Nephron progenitor cell (in vitro differentiated cells): ENCODE measurements around the gene NFATC3.

ENCODE experiments used
- DNase-seq: peaks from one replicate; pipeline ENCODE4 v3.0.0; 2021
- H3K27ac Mint-ChIP-seq: 2 replicates; pipeline ENCODE4 v1.8.0; 2021; ENCODE audit warnings: mild to moderate bottlenecking, moderate library complexity, mixed read lengths
- H3K27me3 Mint-ChIP-seq: 2 replicates; pipeline ENCODE4 v1.8.0; 2021; ENCODE audit warnings: mild to moderate bottlenecking, low read depth, mixed read lengths; ENCODE audit not compliant: poor library complexity
- H3K36me3 Mint-ChIP-seq: 2 replicates; pipeline ENCODE4 v1.8.0; 2021; ENCODE audit warnings: low read depth, mixed read lengths
- H3K4me1 Mint-ChIP-seq: 2 replicates; pipeline ENCODE4 v1.8.0; 2021; ENCODE audit warnings: mixed read lengths
- H3K4me3 Mint-ChIP-seq: 2 replicates; pipeline ENCODE4 v1.8.0; 2021; ENCODE audit warnings: mild to moderate bottlenecking, moderate library complexity, mixed read lengths
- H3K9me3 Mint-ChIP-seq: 2 replicates; pipeline ENCODE4 v1.8.0; 2021; ENCODE audit warnings: mild to moderate bottlenecking, moderate library complexity, mixed read lengths
- CTCF ChIP-seq: fragments of 200-600 bp; sonication (generic); IDR thresholded peaks from 2 replicates; pipeline ENCODE4 v1.5.0; 2021; ENCODE audit warnings: antibody characterized with exemption

The NFATC3 gene

DNA sequence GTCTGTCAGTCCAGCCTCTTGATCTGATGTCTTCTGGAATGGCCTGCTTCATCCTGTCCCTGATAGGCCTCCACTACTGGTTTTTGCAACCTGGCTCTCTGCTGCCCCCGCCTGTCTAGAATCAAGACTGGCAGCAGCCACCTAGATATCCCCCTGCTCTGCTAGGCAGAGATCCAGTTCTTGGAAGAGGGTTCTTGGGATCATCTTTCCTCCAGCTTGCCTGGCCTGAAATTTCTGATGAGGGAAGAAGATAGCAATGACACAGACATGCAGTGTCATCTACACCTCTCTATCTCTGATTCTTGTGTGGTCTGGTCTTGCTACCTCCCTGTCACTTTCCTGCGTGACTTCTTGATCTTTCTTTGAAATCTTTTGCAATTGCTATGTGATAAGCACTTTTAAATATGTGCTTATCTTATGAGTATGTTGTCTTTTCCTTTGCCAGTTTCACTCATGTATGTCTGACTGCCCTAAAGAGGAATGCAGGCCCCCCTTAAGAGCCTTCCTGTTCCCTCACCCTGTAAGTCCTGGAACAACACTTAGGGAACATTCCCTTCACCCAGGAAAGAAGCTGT, 20.3 kb upstream of the NFATC3 start:
- peak; percentile 76 for DNase-seq
- H3K9me3 Mint-ChIP-seq = no peaks in the 10 kb centered on the region
- no peak overlapping the region for H3K4me3 Mint-ChIP-seq
- peaks cover 18% of the 10 kb centered on the region for H3K36me3 Mint-ChIP-seq
- TF ChIP-seq CTCF = peak; percentile 84
- peaks cover 2% of the 10 kb centered on the region for H3K27me3 Mint-ChIP-seq
- H3K4me1 Mint-ChIP-seq = peaks cover 6% of the 10 kb centered on the region
- no peak overlapping the region for H3K27ac Mint-ChIP-seq

GRCh38 chr16:68065716-68066305, 19.4 kb upstream of the NFATC3 start:
- H3K4me3 Mint-ChIP-seq = no peak overlapping the region
- H3K27me3 Mint-ChIP-seq = peaks cover 2% of the 10 kb centered on the region
- H3K27ac Mint-ChIP-seq = peak overlapping the region; percentile 39
- no peak for DNase-seq
- H3K4me1 Mint-ChIP-seq = peaks cover 10% of the 10 kb centered on the region
- no peaks in the 10 kb centered on the region for H3K9me3 Mint-ChIP-seq
- no peak for TF ChIP-seq CTCF
- H3K36me3 Mint-ChIP-seq = peaks cover 22% of the 10 kb centered on the region

DNA sequence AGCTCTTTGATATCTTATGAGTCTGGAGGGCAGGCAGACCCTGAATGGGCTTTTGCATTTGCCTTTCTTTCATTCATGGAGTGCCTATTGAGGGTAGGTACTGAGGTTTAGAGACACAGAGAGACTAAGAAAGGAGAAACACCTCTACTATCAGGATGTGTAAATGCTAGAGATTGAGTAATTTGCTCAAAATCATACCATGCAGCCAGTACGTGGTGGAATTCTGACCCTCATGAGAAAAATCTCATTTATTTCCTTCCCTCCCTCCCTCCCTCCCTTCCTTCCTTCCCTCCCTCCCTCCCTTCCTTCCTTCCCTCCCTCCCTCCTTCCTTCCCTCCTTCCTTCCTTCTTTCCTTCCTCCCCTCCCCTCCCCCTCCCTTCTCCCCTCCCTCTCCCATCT, 18.4 kb upstream of the NFATC3 start:
- Mint-ChIP-seq H3K9me3 (no peaks in the 10 kb centered on the region), H3K27ac (no peak overlapping the region), H3K4me1 (peaks cover 16% of the 10 kb centered on the region), H3K27me3 (peaks cover 2% of the 10 kb centered on the region), H3K36me3 (peaks cover 26% of the 10 kb centered on the region), H3K4me3 (no peak overlapping the region)
- DNase-seq = no peak
- TF ChIP-seq CTCF = no peak

DNA sequence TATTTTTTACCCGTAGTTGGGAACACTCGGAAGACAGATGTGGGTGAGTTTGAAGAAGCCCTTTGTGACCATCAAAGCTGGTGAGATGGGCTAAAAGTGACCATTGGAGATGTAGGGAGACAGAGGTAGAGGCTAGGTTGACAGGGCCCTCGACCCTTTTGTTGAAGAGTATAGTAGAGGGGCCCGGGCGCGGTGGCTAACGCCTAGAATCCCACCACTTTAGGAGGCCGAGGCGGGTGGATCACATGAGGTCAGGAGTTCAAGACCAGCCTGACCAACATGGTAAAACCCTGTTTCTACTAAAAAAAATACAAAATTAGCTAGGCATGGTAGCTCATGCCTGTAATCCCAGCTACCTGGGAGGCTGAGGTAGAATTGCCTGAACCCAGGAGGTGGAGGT, 16.2 kb upstream of the NFATC3 start:
- Mint-ChIP-seq H3K4me3 (no peak overlapping the region), H3K27ac (no peak overlapping the region), H3K4me1 (peaks cover 17% of the 10 kb centered on the region), H3K27me3 (peaks cover 6% of the 10 kb centered on the region), H3K9me3 (no peaks in the 10 kb centered on the region), H3K36me3 (peaks cover 37% of the 10 kb centered on the region)
- no peak for DNase-seq
- TF ChIP-seq CTCF = no peak

GRCh38 chr16:68069511-68070248, 15.5 kb upstream of the NFATC3 start:
- no peak overlapping the region for H3K4me3 Mint-ChIP-seq
- no peak for DNase-seq
- no peak for TF ChIP-seq CTCF
- no peaks in the 10 kb centered on the region for H3K9me3 Mint-ChIP-seq
- H3K4me1 Mint-ChIP-seq = peaks cover 24% of the 10 kb centered on the region
- no peak overlapping the region for H3K27ac Mint-ChIP-seq
- H3K36me3 Mint-ChIP-seq = peaks cover 45% of the 10 kb centered on the region
- peaks cover 6% of the 10 kb centered on the region for H3K27me3 Mint-ChIP-seq
